Measurements from ENCODE around the gene ACP5.

- TF ChIP-seq POLR2A (IDR thresholded peaks at IDR 0.05) (no peak), CTCF (IDR thresholded peaks at IDR 0.05) (no peak)
Observed at GRCh38 chr19:11541238-11541637, 36.2 kb downstream of the ACP5 start.

All from uterus (tissue), 2 donors.